Tibial artery (tissue), 4 donors: ENCODE measurements around the gene NCAPG.

Source experiments
- DNase-seq, 2 donors: peaks; one replicate each; pipeline ENCODE4 v3.0.0-alpha.2; 2019
- H3K27ac ChIP-seq, 2 donors: fragments of 200-600 bp; sonication (generic) in 1 of 2; 1 replicate in 1 of 2; 2 replicates in 1 of 2; pipeline ENCODE4 v1.5.1; 2018 to 2019; ENCODE audit warnings: mild to moderate bottlenecking in 1 of 2
- H3K27me3 ChIP-seq, 2 donors: fragments of 200-600 bp; sonication (generic) in 1 of 2; one replicate each; pipeline versions ENCODE4 v1.5.1 to v1.6.0; 2016 to 2019
- H3K36me3 ChIP-seq, 3 donors: fragments of 200-600 bp; sonication (generic) in 2 of 3; one replicate each; pipeline ENCODE4 v1.5.1; 2016 to 2019; ENCODE audit warnings: mild to moderate bottlenecking in 2 of 3
- H3K4me1 ChIP-seq, 4 donors: fragments of 200-600 bp; sonication (generic) in 2 of 4; 1 replicate in 3 of 4; 2 replicates in 1 of 4; pipeline ENCODE4 v1.5.1; 2016 to 2019
- H3K4me3 ChIP-seq, 2 donors: fragments of 200-600 bp; sonication (generic) in 1 of 2; 1 replicate in 1 of 2; 2 replicates in 1 of 2; pipeline ENCODE4 v1.5.1; 2018 to 2019; ENCODE audit warnings: mild to moderate bottlenecking in 2 of 2
- H3K9me3 ChIP-seq, 3 donors: fragments of 200-600 bp; sonication (generic) in 1 of 3; one replicate each; pipeline ENCODE4 v1.5.1; 2016 to 2019
- CTCF ChIP-seq, 2 experiments: fragments of 200-600 bp in 1 of 2; fragments of 450-650 bp in 1 of 2; IDR thresholded peaks; one replicate each; pipeline ENCODE4 v1.5.1; 2017 to 2019; ENCODE audit warnings: antibody characterized with exemption in 2 of 2, mild to moderate bottlenecking in 1 of 2, moderate library complexity in 1 of 2
- intact Hi-C: fragments of 100-400 bp; cut with DNase I; formaldehyde crosslinking; loops from one replicate; pipeline ENCODE4 v1.15.0; 2023; ENCODE audit warnings: low total_unique reads

NCAPG gene

GRCh38 chr4:17810260-17811077 is at the start of gene NCAPG, which contains the start of gene DCAF16:
Gene NCAPG, plus strand, starts transcription at chr4:17810979. Its CDS starts 99 bp downstream, at chr4:17811078.
Gene DCAF16, minus strand, starts transcription at chr4:17810757. Its CDS starts 6,616 bp downstream, at chr4:17804141.
- Histone ChIP-seq H3K27me3 (no peaks in the 10 kb centered on the region), H3K27ac (peak within 1 kb of the TSS; percentile 93 to 97), H3K36me3 (no peaks in the 10 kb centered on the region), H3K9me3 (no peaks in the 10 kb centered on the region), H3K4me1 (peaks cover 0 to 51% (median 32%) of the 10 kb centered on the region in 4 donors), H3K4me3 (peak within 1 kb of the TSS; percentile 80 to 94)
- DNase-seq: peak; percentile 98 to 100
- TF ChIP-seq CTCF (IDR thresholded peaks at IDR 0.05): no peak
- intact Hi-C loops: loop anchor here (2.0 to 5.0 kb wide), 2 partner anchors 212 to 234 kb away; partner anchors contain the start of genes LAP3 and LCORL

GRCh38 chr4:17761062-17761461 is 49.7 kb upstream of the NCAPG start:
- Histone ChIP-seq H3K9me3 (no peaks in the 10 kb centered on the region), H3K36me3 (no peaks in the 10 kb centered on the region), H3K4me1 (no peaks in the 10 kb centered on the region), H3K4me3 (no peak overlapping the region), H3K27me3 (peaks cover 0 to 3% of the 10 kb centered on the region in 2 donors), H3K27ac (no peak overlapping the region)
- intact Hi-C loops: no loop called here
- no peak for DNase-seq
- TF ChIP-seq CTCF (IDR thresholded peaks at IDR 0.05): no peak

GRCh38 chr4:17762726-17763125 is 48.1 kb upstream of the NCAPG start:
- peaks cover 0 to 3% of the 10 kb centered on the region in 2 donors for H3K27me3 ChIP-seq
- TF ChIP-seq CTCF (IDR thresholded peaks at IDR 0.05): no peak
- no peaks in the 10 kb centered on the region for H3K4me1 ChIP-seq
- no peaks in the 10 kb centered on the region for H3K36me3 ChIP-seq
- DNase-seq: no peak
- intact Hi-C loops: no loop called here
- H3K27ac ChIP-seq: no peak overlapping the region
- H3K4me3 ChIP-seq: no peak overlapping the region
- H3K9me3 ChIP-seq: peaks cover 0 to 8% (median 8%) of the 10 kb centered on the region in 3 donors

- no peak for DNase-seq
- Histone ChIP-seq H3K27ac (no peak overlapping the region), H3K4me3 (no peak overlapping the region), H3K27me3 (peaks cover 0 to 3% of the 10 kb centered on the region in 2 donors), H3K4me1 (no peaks in the 10 kb centered on the region), H3K36me3 (no peaks in the 10 kb centered on the region), H3K9me3 (peaks cover 0 to 8% (median 8%) of the 10 kb centered on the region in 3 donors)
- no peak for TF ChIP-seq CTCF (IDR thresholded peaks at IDR 0.05)
- intact Hi-C loops: no loop called here
These were observed 47.4 kb upstream of the NCAPG start for GRCh38 chr4:17763416-17763815.

GRCh38 chr4:17763931-17764330 is 46.8 kb upstream of the NCAPG start:
- intact Hi-C loops: no loop called here
- no peak for DNase-seq
- no peak overlapping the region for H3K27ac ChIP-seq
- no peak overlapping the region for H3K4me3 ChIP-seq
- peaks cover 0 to 3% of the 10 kb centered on the region in 2 donors for H3K27me3 ChIP-seq
- no peak for TF ChIP-seq CTCF (IDR thresholded peaks at IDR 0.05)
- H3K36me3 ChIP-seq: no peaks in the 10 kb centered on the region
- peaks cover 0 to 8% (median 8%) of the 10 kb centered on the region in 3 donors for H3K9me3 ChIP-seq
- no peaks in the 10 kb centered on the region for H3K4me1 ChIP-seq
